HepG2 (cell line): ENCODE results near the gene SAMD4A. TPM values are rescaled to one million over a fixed set of nuclear protein-coding genes. Genes with fewer than 3 reads are reported as not detected.

Source experiments
- ARID2 ChIP-seq: sonication (generic); formaldehyde crosslinking; IDR thresholded peaks from 2 replicates; pipeline ENCODE4 v1.8.1; 2022; ENCODE audit warnings: mild to moderate bottlenecking, missing genetic modification reagents, borderline replicate concordance
- CBFB ChIP-seq: sonication (generic); formaldehyde crosslinking; IDR thresholded peaks from 2 replicates; pipeline ENCODE4 v1.4.0; 2020; ENCODE audit warnings: missing genetic modification reagents
- CENPBD1 ChIP-seq: sonication (generic); formaldehyde crosslinking; IDR thresholded peaks from 2 replicates; pipeline ENCODE4 v1.8.0; 2022; ENCODE audit warnings: missing genetic modification reagents, low read depth, mild to moderate bottlenecking, borderline replicate concordance
- MED13 ChIP-seq: sonication (generic); formaldehyde crosslinking; IDR thresholded peaks from 2 replicates; pipeline ENCODE4 v1.5.0; 2020; ENCODE audit warnings: missing genetic modification reagents
- MIER2 ChIP-seq: IDR thresholded peaks from 2 replicates; pipeline ENCODE4 v1.6.1; 2016; ENCODE audit warnings: missing biosample characterization, missing genetic modification reagents
- MTERF4 ChIP-seq: sonication (generic); formaldehyde crosslinking; IDR thresholded peaks from 2 replicates; pipeline ENCODE4 v1.8.0; 2023; ENCODE audit warnings: mild to moderate bottlenecking, missing genetic modification reagents
- PHF8 ChIP-seq: sonication (generic); formaldehyde crosslinking; IDR thresholded peaks from 2 replicates; pipeline ENCODE4 v1.5.0; 2020; ENCODE audit warnings: missing genetic modification reagents
- RXRB ChIP-seq: IDR thresholded peaks from 2 replicates; pipeline ENCODE4 v1.6.1; 2016; ENCODE audit warnings: borderline replicate concordance, missing genetic modification reagents, missing compliant biosample characterization
- SMARCE1 ChIP-seq: fragments of 450-650 bp; IDR thresholded peaks from 2 replicates; pipeline ENCODE4 v1.6.1; 2017; ENCODE audit warnings: borderline replicate concordance
- SP2 ChIP-seq: sonication (generic); formaldehyde crosslinking; IDR thresholded peaks from 2 replicates; pipeline ENCODE4 v1.5.1; 2020; ENCODE audit warnings: mild to moderate bottlenecking, missing genetic modification reagents
- XRCC5 ChIP-seq: fragments of 200-400 bp; formaldehyde crosslinking; optimal IDR thresholded peaks from 2 replicates; pipeline ENCODE3; 2017; ENCODE audit warnings: mild to moderate bottlenecking, low read length
- ZFP90 ChIP-seq: sonication (generic); formaldehyde crosslinking; IDR thresholded peaks from 2 replicates; pipeline ENCODE4 v1.8.0; 2022; ENCODE audit warnings: missing genetic modification reagents, mild to moderate bottlenecking, inconsistent platforms, borderline replicate concordance
- ZNF292 ChIP-seq: sonication (generic); formaldehyde crosslinking; IDR thresholded peaks from 2 replicates; pipeline ENCODE4 v1.8.1; 2022; ENCODE audit warnings: mild to moderate bottlenecking, low read depth, missing genetic modification reagents, borderline replicate concordance
- ZNF788 ChIP-seq: sonication (generic); formaldehyde crosslinking; IDR thresholded peaks from 2 replicates; pipeline ENCODE4 v1.5.0; 2020; ENCODE audit warnings: mild to moderate bottlenecking, missing genetic modification reagents, borderline replicate concordance
- polyA plus RNA-seq, 8 experiments: library from polyadenylated mRNA; depleted of rRNA in 3 of 8; stranded (reverse) in 7 of 8; unstranded in 1 of 8; fragments of >200 nt; fragmentation: Illumina TruSeq in 4 of 8; extraction: Trizol in 4 of 8; gene quantifications; 2 replicates each; pipeline versions ENCODE4 v1.2.1 to v1.2.3, GENCODE V29; 2011 to 2016; ENCODE audit warnings: low read depth in 4 of 8, missing spikeins in 1 of 8, mixed read lengths in 1 of 8; ENCODE audit not compliant: insufficient read depth in 1 of 8
- total RNA-seq, 5 experiments: library from RNA; depleted of rRNA; stranded (reverse); fragments of >200 nt; fragmentation: Illumina TruSeq; extraction: Trizol; gene quantifications; 2 replicates each; pipeline ENCODE4 v1.2.3, GENCODE V29; 2016; ENCODE audit warnings: low read depth in 1 of 5
- TF ChIP-seq, protein P1 (sequence below): sonication (generic); formaldehyde crosslinking; IDR thresholded peaks from 2 replicates; pipeline ENCODE4 v1.5.0; 2020; ENCODE audit warnings: missing genetic modification reagents, mild to moderate bottlenecking, borderline replicate concordance
- TF ChIP-seq, protein P2 (sequence below), 2 experiments: sonication (generic) in 1 of 2; formaldehyde crosslinking in 1 of 2; IDR thresholded peaks; 2 replicates each; pipeline versions ENCODE4 v1.4.0 to v1.6.1; 2016 to 2020; ENCODE audit warnings: borderline replicate concordance in 1 of 2, low read depth in 1 of 2, mild to moderate bottlenecking in 1 of 2, missing genetic modification reagents in 1 of 2
- TF ChIP-seq, protein P3 (sequence below): IDR thresholded peaks from 2 replicates; pipeline ENCODE4 v1.6.1; 2018; ENCODE audit warnings: missing genetic modification reagents
- TF ChIP-seq, protein P4 (sequence below): sonication (generic); formaldehyde crosslinking; IDR thresholded peaks from 2 replicates; pipeline ENCODE4 v1.5.0; 2020; ENCODE audit warnings: mild to moderate bottlenecking, missing genetic modification reagents, borderline replicate concordance

Gene SAMD4A
- total and polyA plus RNA-seq, 2 of the 13 experiments (the other 11 are each of a cell fraction or from before 2014, with no cell fraction given), result 11.8 to 13.0 TPM

GRCh38 chr14:54566410-54567223 is at the start of gene SAMD4A (continued):
- TF ChIP-seq, protein P1, sequence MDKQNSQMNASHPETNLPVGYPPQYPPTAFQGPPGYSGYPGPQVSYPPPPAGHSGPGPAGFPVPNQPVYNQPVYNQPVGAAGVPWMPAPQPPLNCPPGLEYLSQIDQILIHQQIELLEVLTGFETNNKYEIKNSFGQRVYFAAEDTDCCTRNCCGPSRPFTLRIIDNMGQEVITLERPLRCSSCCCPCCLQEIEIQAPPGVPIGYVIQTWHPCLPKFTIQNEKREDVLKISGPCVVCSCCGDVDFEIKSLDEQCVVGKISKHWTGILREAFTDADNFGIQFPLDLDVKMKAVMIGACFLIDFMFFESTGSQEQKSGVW (CRISPR knock-in tag), result no peak
- TF ChIP-seq XRCC5 (peak; percentile 6), ZFP90 (CRISPR knock-in tag) (no peak; the same call in 1 of the 2 replicates), SMARCE1 (no peak), MED13 (CRISPR knock-in tag) (no peak), ZNF788 (CRISPR knock-in tag) (no peak), CENPBD1 (CRISPR knock-in tag) (no peak), CBFB (CRISPR knock-in tag) (no peak), PHF8 (CRISPR knock-in tag) (peak; percentile 46; the same call in 1 of the 2 replicates), MIER2 (CRISPR knock-in tag) (no peak), MTERF4 (CRISPR knock-in tag) (0 out of 2 replicates have a peak, but pooled peaks have one; percentile 25), ARID2 (no peak), ZNF292 (CRISPR knock-in tag) (0 out of 2 replicates have a peak, but pooled peaks have one; percentile 33), SP2 (no peak), RXRB (no peak)
- TF ChIP-seq, protein P2, sequence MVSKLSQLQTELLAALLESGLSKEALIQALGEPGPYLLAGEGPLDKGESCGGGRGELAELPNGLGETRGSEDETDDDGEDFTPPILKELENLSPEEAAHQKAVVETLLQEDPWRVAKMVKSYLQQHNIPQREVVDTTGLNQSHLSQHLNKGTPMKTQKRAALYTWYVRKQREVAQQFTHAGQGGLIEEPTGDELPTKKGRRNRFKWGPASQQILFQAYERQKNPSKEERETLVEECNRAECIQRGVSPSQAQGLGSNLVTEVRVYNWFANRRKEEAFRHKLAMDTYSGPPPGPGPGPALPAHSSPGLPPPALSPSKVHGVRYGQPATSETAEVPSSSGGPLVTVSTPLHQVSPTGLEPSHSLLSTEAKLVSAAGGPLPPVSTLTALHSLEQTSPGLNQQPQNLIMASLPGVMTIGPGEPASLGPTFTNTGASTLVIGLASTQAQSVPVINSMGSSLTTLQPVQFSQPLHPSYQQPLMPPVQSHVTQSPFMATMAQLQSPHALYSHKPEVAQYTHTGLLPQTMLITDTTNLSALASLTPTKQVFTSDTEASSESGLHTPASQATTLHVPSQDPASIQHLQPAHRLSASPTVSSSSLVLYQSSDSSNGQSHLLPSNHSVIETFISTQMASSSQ (IDR thresholded peaks at IDR 0.05; ENCODE audit: low read depth), result no peak
- TF ChIP-seq, protein P2 (CRISPR knock-in tag; IDR thresholded peaks at IDR 0.05; ENCODE audit: borderline replicate concordance), result no peak
- TF ChIP-seq, protein P3, sequence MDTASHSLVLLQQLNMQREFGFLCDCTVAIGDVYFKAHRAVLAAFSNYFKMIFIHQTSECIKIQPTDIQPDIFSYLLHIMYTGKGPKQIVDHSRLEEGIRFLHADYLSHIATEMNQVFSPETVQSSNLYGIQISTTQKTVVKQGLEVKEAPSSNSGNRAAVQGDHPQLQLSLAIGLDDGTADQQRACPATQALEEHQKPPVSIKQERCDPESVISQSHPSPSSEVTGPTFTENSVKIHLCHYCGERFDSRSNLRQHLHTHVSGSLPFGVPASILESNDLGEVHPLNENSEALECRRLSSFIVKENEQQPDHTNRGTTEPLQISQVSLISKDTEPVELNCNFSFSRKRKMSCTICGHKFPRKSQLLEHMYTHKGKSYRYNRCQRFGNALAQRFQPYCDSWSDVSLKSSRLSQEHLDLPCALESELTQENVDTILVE, result no peak
- TF ChIP-seq, protein P4, sequence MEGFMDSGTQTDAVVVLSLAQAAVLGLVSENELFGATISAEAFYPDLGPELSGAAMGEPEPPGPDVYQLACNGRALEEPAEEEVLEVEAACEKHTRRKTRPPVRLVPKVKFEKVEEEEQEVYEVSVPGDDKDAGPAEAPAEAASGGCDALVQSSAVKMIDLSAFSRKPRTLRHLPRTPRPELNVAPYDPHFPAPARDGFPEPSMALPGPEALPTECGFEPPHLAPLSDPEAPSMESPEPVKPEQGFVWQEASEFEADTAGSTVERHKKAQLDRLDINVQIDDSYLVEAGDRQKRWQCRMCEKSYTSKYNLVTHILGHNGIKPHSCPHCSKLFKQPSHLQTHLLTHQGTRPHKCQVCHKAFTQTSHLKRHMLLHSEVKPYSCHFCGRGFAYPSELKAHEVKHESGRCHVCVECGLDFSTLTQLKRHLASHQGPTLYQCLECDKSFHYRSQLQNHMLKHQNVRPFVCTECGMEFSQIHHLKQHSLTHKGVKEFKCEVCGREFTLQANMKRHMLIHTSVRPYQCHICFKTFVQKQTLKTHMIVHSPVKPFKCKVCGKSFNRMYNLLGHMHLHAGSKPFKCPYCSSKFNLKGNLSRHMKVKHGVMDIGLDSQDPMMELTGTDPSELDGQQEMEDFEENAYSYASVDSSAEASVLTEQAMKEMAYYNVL (CRISPR knock-in tag), result 0 out of 2 replicates have a peak, but pooled peaks have one; percentile 16
